Esophagus squamous epithelium (tissue), 4 donors: ENCODE measurements around the gene MAD2L2.

Experiments used
- POLR2A ChIP-seq, 4 donors: fragments of 450-650 bp; IDR thresholded peaks; one replicate each; pipeline ENCODE4 v1.6.1; 2017; ENCODE audit warnings: antibody characterized with exemption in 4 of 4, mild to moderate bottlenecking in 4 of 4, moderate library complexity in 3 of 4
- TF ChIP-seq, protein P1 (sequence below), 6 experiments: fragments of 450-650 bp in 4 of 6; fragments of 200-600 bp in 2 of 6; sonication (generic) in 2 of 6; IDR thresholded peaks; one replicate each; pipeline ENCODE4 v1.5.1; 2016 to 2019; ENCODE audit warnings: antibody characterized with exemption in 6 of 6, mild to moderate bottlenecking in 4 of 6, moderate library complexity in 4 of 6

DNA sequence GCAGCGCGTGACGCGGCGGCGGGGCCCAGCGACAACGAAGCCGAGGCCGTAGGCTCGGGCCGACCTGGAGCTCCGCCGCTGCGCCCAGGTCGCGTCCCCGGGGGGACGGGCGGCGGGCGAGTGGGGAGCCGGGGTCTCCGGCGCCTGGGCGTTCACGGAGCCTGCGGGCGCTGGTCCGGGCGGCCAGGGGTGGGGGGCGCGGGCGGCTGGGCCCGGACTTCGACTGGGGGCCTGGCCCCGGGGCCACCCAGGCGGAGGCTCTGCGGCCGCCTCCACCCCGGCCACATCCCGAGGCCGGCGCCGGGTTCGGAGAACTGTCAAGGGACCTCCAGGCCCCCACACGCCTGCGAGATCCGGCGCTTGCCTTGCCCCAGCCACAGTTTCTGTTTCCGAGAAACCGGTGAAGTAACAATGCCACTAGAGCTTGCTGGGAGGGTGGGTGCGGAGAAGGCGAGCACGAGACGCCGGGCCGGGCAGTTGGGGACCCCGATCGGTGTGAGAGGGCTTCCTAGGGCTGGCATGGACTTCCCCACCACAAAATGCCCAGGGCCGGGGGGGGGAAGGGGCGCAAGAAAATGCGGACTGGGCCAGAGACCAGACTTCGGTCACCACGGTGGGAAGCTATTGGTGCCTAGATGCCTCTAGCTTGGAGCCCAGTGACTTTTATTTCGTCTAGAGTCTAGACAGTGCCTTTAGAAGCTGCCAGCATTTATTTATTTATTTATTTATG lies 16.4 kb downstream of the MAD2L2 start:
- TF ChIP-seq, protein P1, sequence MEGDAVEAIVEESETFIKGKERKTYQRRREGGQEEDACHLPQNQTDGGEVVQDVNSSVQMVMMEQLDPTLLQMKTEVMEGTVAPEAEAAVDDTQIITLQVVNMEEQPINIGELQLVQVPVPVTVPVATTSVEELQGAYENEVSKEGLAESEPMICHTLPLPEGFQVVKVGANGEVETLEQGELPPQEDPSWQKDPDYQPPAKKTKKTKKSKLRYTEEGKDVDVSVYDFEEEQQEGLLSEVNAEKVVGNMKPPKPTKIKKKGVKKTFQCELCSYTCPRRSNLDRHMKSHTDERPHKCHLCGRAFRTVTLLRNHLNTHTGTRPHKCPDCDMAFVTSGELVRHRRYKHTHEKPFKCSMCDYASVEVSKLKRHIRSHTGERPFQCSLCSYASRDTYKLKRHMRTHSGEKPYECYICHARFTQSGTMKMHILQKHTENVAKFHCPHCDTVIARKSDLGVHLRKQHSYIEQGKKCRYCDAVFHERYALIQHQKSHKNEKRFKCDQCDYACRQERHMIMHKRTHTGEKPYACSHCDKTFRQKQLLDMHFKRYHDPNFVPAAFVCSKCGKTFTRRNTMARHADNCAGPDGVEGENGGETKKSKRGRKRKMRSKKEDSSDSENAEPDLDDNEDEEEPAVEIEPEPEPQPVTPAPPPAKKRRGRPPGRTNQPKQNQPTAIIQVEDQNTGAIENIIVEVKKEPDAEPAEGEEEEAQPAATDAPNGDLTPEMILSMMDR (IDR thresholded peaks at IDR 0.05): no peak
- no peak for TF ChIP-seq POLR2A (IDR thresholded peaks at IDR 0.05)
